Measurements from ENCODE around the gene PIWIL4.

GRCh38 chr11:94583866-94584500 is 16.8 kb downstream of the PIWIL4 start:
- TF ChIP-seq, protein P1, sequence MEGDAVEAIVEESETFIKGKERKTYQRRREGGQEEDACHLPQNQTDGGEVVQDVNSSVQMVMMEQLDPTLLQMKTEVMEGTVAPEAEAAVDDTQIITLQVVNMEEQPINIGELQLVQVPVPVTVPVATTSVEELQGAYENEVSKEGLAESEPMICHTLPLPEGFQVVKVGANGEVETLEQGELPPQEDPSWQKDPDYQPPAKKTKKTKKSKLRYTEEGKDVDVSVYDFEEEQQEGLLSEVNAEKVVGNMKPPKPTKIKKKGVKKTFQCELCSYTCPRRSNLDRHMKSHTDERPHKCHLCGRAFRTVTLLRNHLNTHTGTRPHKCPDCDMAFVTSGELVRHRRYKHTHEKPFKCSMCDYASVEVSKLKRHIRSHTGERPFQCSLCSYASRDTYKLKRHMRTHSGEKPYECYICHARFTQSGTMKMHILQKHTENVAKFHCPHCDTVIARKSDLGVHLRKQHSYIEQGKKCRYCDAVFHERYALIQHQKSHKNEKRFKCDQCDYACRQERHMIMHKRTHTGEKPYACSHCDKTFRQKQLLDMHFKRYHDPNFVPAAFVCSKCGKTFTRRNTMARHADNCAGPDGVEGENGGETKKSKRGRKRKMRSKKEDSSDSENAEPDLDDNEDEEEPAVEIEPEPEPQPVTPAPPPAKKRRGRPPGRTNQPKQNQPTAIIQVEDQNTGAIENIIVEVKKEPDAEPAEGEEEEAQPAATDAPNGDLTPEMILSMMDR (conservative IDR thresholded peaks at IDR 0.05; ENCODE audit: low read length) = no peak
- TF ChIP-seq EZH2phosphoT487 (IDR thresholded peaks at IDR 0.05; ENCODE audit: borderline replicate concordance) = no peak
